ENCODE data around the gene FLYWCH1.
A peak's percentile ranks its signal among the peaks of the same experiment; 100 is the strongest.
"Not testable (repeated sequence)": the region's sequence is repeated elsewhere in the genome, so short reads cannot be mapped to it uniquely, and the experiment has no call there.

Gene FLYWCH1

DNA sequence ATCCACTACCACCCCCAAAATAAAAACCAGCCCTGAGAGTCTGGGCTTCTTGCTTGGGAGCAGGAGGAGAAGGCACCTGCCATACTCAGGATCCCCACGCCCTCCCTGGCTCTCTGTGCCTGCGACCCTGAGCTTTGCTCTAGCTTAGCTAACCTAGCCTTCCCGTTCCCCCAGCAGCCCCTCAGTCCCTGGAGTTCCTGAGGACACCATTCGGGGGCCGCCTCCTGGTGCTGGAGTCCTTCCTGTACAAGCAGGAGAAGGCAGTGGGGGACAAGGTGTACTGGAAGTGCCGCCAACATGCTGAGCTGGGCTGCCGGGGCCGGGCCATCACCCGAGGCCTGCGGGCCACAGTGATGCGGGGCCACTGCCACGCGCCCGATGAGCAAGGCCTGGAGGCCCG, 18.5 kb downstream of the FLYWCH1 start:
- Mint-ChIP-seq H3K4me1 (peaks cover 12% of the 10 kb centered on the region), H3K4me3 (no peak overlapping the region), H3K27ac (peak overlapping the region in 1 of 2 donors; percentile 76), H3K9me3 (no peaks in the 10 kb centered on the region), H3K27me3 (no peaks in the 10 kb centered on the region)
- no peak for DNase-seq
- no peak for ATAC-seq

DNA sequence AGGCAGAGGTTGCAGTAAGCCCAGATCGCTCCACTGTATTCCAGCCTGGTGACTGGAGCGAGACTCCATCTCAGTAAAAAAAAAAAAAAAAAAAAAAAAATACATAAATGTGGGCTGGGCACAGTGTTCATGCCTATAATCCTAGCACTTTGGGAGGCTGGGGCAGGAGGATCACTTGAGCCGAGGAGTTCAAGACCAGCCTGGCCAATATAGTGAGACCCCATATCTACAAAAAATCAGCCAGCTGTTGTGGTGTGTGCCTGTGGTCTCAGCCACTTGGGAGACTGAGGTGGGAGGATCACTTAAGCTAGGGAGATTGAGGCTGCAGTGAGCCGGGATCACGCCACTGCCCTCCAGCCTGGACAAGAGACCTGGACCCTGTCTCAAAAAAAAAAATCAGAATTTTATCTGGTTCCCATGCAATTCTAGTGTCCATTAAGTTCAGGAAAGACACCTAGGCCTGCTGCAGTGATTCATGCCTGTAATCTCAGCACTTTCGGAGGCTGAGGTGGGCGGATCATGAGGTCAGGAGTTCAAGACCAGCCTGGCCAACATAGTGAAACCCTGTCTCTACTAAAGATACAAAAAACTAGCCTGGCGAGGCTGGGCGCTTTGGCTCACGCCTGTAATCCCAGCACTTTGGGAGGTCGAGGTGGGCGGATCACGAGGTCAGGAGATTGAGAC, 19.6 kb downstream of the FLYWCH1 start:
- H3K9me3 Mint-ChIP-seq, H3K4me3 Mint-ChIP-seq, DNase-seq, H3K27me3 Mint-ChIP-seq, ATAC-seq: not testable (repeated sequence)
- Mint-ChIP-seq H3K4me1 (peaks cover 19% of the 10 kb centered on the region), H3K27ac (peak overlapping the region in 1 of 2 donors; percentile 54)

DNA sequence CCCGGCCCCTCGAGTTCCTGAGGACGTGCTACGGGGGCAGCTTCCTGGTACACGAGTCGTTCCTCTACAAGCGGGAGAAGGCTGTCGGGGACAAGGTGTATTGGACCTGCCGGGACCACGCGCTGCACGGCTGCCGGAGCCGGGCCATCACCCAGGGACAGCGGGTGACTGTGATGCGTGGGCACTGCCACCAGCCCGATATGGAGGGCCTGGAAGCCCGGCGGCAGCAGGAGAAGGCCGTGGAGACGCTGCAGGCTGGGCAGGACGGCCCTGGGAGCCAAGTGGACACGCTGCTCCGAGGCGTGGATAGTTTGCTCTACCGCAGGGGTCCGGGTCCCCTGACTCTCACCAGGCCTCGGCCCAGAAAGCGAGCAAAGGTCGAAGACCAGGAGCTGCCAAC, 21.4 kb downstream of the FLYWCH1 start:
- ATAC-seq (no peak), DNase-seq (no peak)
- no peak overlapping the region for H3K27ac Mint-ChIP-seq
- no peaks in the 10 kb centered on the region for H3K27me3 Mint-ChIP-seq
- H3K9me3 Mint-ChIP-seq, result no peaks in the 10 kb centered on the region
- H3K4me3 Mint-ChIP-seq, result no peak overlapping the region
- H3K4me1 Mint-ChIP-seq, result peaks cover 7% of the 10 kb centered on the region

DNA sequence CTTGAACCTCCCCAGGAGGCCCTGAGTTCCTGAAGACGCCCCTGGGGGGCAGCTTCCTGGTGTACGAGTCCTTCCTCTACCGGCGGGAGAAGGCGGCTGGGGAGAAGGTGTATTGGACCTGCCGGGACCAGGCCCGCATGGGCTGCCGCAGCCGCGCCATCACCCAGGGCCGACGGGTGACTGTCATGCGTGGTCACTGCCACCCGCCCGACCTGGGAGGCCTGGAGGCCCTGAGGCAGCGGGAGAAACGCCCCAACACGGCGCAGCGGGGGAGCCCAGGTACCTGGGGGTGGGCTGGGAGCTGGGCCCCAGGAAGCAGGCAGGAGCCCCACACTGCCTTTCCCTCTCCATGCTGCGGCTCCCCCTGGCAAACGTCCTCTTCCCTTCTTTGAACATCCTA, 22.0 kb downstream of the FLYWCH1 start:
- ATAC-seq (no peak), DNase-seq (no peak)
- Mint-ChIP-seq H3K4me3 (no peak overlapping the region), H3K27me3 (no peaks in the 10 kb centered on the region), H3K9me3 (no peaks in the 10 kb centered on the region), H3K4me1 (peaks cover 7% of the 10 kb centered on the region), H3K27ac (no peak overlapping the region)

DNA sequence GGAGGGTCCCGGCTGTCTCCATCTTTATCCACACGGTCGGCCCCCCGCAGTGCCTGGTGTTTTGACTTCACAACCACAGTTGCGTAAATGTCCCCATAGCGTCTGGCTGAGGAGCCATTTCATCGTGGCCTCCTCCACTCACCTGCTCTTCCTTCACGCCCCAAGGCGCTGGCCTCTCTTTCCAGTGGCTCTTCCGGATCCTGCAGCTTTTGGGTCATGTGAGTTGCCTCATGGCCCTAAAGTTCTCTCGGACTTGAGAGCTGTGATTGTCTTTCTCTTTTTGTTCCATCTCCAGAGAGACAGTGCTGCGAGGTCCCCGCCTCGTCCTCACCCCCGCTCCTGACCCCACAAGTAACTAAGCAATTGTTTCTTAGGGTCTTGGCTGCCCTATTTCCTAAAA, 22.7 kb downstream of the FLYWCH1 start:
- Mint-ChIP-seq H3K27ac (peak overlapping the region; percentile 24 to 72), H3K9me3 (no peaks in the 10 kb centered on the region), H3K4me1 (peaks cover 7% of the 10 kb centered on the region), H3K27me3 (no peaks in the 10 kb centered on the region), H3K4me3 (no peak overlapping the region)
- DNase-seq (no peak), ATAC-seq (no peak)

DNA sequence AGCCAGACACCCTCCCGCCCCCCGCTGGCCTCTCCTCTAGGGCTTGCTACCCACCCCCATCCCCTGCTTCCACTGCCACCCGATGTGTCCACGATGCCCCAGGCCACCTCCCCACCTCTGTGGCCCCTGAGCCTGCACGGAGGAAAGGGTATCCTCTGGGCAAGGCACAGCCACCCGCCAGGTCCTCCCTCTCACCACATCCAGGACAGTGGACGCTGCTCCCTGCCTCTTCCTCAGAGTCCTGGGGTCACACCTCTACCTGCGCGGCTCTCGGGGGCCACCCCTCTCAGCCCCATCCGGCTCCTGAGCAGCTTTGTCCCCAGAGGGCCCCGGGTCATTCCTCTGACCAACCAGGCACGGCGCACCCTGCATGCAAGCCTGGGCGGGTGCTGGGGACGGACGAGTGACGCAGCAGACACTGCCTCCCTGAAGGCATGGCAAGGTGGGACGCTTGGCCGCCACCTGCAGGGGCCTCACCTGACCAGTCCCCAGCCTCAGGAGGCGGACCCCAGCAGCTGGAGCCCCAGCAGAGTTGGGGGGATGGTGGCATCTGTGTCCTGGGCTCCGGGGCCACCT, 24.8 kb downstream of the FLYWCH1 start:
- Mint-ChIP-seq H3K9me3 (no peaks in the 10 kb centered on the region), H3K27me3 (no peaks in the 10 kb centered on the region), H3K4me1 (peaks cover 7% of the 10 kb centered on the region), H3K27ac (peak overlapping the region in 1 of 2 donors; percentile 63), H3K4me3 (no peak overlapping the region)
- DNase-seq, result no peak
- ATAC-seq, result no peak

DNA sequence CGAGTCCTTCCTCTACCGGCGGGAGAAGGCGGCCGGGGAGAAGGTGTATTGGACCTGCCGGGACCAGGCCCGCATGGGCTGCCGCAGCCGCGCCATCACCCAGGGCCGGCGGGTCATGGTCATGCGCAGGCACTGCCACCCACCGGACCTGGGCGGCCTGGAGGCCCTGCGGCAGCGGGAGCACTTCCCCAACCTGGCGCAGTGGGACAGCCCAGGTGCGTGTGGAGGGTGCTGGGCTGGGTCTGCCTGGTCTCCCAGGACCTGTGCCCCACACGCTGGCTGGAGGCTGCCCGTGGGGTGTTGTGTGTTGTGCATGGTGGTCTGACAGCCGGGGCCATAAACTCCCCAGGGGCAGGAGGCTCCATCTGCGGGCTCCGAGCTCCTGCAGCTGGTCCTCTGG, 25.4 kb downstream of the FLYWCH1 start:
- DNase-seq (no peak), ATAC-seq (no peak)
- no peak overlapping the region for H3K27ac Mint-ChIP-seq
- no peak overlapping the region for H3K4me3 Mint-ChIP-seq
- H3K9me3 Mint-ChIP-seq, result no peaks in the 10 kb centered on the region
- no peaks in the 10 kb centered on the region for H3K27me3 Mint-ChIP-seq
- H3K4me1 Mint-ChIP-seq, result peaks cover 7% of the 10 kb centered on the region

DNA sequence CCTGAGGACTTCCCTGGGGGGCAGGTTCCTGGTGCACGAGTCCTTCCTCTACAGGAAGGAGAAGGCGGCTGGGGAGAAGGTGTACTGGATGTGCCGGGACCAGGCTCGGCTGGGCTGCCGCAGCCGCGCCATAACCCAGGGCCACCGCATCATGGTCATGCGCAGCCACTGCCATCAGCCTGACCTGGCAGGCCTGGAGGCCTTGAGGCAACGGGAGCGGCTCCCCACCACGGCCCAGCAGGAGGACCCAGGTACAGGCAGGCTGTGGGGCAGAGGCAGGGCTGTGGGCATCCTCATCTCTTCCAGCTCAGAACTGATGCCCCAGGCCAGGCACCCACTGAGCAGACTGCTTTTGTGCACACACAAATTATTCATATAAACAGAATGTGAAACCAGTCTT, 26.5 kb downstream of the FLYWCH1 start:
- Mint-ChIP-seq H3K27me3 (no peaks in the 10 kb centered on the region), H3K4me1 (peaks cover 7% of the 10 kb centered on the region), H3K27ac (no peak overlapping the region), H3K9me3 (no peaks in the 10 kb centered on the region), H3K4me3 (no peak overlapping the region)
- DNase-seq (no peak), ATAC-seq (no peak)

DNA sequence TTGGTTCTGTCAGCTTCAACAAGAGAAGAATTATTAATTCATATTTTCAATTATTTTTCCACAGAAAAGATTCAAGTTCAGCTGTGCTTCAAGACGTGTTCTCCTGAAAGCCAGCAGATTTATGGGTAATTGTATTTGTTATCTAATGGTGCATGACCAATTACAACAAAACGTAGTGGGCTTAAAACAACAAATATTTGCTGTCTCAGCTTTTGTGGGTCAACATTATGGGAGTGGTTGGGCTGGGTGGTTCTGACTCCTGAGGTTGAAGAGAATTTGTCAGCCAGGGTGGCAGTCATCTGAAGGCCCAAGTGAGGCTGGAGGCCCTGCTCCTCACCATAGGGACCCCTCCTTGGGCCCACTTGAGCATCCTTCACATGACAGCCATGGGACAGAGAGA, 28.2 kb downstream of the FLYWCH1 start:
- no peak overlapping the region for H3K4me3 Mint-ChIP-seq
- no peaks in the 10 kb centered on the region for H3K27me3 Mint-ChIP-seq
- DNase-seq, result no peak
- H3K9me3 Mint-ChIP-seq, result no peaks in the 10 kb centered on the region
- ATAC-seq, result no peak
- peaks cover 7% of the 10 kb centered on the region for H3K4me1 Mint-ChIP-seq
- H3K27ac Mint-ChIP-seq, result no peak overlapping the region

DNA sequence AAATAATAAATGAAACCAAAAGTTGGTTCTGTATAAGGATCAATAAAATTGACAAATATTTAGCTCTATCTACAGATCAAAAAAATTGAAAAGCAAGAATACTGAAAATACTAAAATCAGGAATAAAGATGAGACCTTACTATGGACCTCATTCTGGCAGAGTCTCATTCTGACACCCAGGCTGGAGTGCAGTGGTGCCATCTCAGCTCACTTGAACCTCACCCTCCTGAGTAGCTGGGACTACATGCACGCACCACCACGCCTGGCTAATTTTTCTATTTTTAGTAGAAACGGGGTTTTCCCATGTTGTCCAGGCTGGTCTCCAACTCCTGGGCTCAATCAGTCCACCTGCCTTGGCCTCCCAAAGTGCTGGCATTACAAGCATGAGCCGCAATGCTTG, 30.3 kb downstream of the FLYWCH1 start:
- Mint-ChIP-seq H3K4me1 (no peaks in the 10 kb centered on the region), H3K27me3 (no peaks in the 10 kb centered on the region), H3K4me3 (no peak overlapping the region), H3K9me3 (no peaks in the 10 kb centered on the region), H3K27ac (no peak overlapping the region)
- no peak for ATAC-seq
- no peak for DNase-seq

DNA sequence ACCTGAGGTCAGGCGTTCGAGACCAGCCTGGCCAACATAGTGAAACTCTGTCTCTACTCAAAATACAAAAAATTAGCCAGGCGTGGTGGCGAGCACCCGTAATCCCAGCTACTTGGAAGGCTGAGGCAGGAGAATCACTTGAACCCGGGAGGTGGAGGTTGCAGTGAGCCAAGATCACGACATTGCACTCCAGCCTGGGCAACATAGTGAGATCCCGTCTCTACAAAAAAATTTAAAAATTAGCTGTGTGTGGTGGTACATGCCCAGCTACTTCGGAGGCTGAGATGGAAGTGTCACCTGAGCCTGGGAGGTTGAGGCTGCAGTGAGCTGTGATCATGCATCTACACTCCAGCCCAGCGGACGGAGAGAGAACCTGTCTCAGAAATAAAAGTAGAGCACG, 32.0 kb downstream of the FLYWCH1 start:
- not testable (repeated sequence) for H3K4me1 Mint-ChIP-seq, H3K4me3 Mint-ChIP-seq, H3K27ac Mint-ChIP-seq, ATAC-seq, H3K27me3 Mint-ChIP-seq, DNase-seq, H3K9me3 Mint-ChIP-seq

DNA sequence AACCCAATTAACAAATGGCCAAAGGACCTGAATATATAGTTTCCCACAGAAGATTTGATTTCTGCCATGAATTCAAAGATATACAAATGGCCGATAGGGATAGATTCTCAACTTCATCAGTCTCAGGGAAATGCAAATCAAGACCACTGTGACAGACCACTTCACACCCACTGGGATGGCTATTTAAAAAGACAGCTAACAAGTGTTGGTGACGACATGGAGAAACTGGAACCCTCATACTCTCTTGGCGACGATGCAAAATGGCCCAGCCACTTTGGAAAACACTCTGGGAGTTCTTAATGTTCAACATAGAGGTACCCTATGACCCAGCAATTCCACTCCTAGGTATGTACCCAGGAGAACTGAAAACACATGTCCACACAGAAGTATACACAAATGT, 34.9 kb downstream of the FLYWCH1 start:
- DNase-seq (no peak), ATAC-seq (no peak)
- Mint-ChIP-seq H3K27ac (no peak overlapping the region), H3K4me3 (no peak overlapping the region), H3K9me3 (no peaks in the 10 kb centered on the region), H3K27me3 (no peaks in the 10 kb centered on the region), H3K4me1 (peaks cover 4% of the 10 kb centered on the region)

DNA sequence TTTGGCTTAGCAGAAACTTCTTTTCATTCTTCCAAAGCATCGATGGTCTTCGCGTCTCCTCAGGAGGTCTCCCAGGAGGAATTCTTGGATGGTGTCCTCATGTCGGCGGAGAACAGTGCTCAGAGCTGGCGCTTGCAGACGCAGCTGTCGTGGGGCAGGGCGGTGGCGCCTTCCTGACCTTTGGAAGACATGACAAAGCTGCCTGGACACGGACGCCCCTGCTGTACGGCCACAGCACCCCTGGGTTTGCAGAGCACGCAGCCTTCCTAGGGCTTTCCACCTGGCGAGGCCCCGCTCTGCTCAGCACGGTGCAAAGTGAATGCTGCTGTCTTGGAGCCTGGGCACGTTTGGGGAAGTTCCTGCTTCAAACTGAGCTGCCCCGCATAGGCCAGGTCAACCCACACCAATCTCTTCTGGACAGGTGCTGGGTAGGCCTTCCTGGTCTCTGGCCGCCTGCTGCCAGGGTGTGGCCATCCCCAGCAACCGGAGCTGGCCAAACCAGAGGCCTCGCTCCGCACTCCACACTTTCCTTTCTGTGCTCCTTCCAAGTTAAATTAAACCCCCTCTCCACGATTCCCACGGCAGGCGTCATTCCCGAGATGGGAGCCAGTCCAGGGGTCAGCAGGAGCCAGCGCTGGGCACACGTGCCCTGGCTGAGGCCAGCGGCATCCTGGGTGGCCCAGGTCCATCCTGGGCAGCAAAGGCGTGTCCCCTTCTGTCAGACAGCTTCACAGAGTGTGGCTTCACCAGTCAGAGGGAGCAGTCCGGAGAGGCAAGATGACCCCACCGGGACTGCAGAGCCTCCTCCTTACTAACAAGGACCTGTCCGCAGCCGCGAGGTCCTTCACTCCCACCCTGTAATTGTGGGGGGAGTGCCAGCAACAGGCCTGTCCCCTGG, 37.3 kb downstream of the FLYWCH1 start:
- Mint-ChIP-seq H3K4me1 (peaks cover 4% of the 10 kb centered on the region), H3K4me3 (no peak overlapping the region), H3K27me3 (no peaks in the 10 kb centered on the region), H3K9me3 (no peaks in the 10 kb centered on the region), H3K27ac (no peak overlapping the region)
- DNase-seq (no peak), ATAC-seq (peak; percentile 42)

DNA sequence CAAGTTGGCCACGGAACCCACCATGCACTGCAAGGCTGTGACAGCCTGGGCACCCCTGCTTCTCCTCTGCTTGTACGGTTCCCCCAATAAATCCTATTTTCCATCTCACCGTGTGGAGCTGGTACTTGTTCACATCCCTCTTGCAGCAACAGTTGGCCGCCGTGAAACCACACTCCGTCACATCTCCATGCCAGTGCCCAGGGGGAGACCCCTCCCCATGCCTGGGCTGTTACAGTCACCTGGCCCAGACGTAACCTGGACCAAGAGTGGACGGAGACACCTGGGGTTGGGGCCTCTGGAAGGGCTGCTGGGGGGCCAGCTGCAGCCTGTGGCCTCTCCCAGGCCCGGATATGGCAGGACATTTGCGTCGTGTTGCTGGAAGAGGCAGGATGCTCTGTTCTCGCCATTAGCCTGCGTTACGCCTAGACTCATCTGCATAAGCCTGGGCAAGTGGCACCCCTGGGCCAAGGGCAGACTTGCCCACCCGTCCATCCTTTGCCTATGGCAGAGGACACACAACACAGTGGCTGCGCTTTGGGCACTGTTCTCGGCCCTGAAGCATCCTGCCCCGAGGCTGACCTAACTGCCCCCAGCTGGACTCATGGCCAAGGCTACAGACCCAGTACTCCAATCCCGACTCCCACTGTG, 38.1 kb downstream of the FLYWCH1 start:
- ATAC-seq (no peak), DNase-seq (no peak)
- Mint-ChIP-seq H3K4me3 (no peak overlapping the region), H3K27me3 (no peaks in the 10 kb centered on the region), H3K9me3 (no peaks in the 10 kb centered on the region), H3K4me1 (peaks cover 4% of the 10 kb centered on the region), H3K27ac (no peak overlapping the region)

DNA sequence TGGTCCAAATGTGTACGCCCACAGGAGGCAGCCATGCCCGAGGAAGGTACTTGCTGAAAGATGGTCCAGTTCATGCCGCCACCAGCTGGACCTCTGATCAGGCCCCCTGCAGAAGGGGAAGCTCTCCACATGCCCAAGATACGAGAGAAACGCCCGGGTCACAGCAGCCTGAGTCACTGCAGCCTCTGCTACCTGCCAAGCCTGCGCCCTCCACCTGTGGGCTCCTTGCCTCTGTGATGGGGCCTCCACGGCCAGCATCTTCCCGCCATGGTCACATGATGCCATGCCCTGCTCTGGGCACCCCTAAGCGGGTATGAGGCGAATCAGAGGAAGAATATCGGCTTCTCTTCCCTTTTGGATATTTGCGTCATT, 38.6 kb downstream of the FLYWCH1 start:
- no peak for ATAC-seq

DNA sequence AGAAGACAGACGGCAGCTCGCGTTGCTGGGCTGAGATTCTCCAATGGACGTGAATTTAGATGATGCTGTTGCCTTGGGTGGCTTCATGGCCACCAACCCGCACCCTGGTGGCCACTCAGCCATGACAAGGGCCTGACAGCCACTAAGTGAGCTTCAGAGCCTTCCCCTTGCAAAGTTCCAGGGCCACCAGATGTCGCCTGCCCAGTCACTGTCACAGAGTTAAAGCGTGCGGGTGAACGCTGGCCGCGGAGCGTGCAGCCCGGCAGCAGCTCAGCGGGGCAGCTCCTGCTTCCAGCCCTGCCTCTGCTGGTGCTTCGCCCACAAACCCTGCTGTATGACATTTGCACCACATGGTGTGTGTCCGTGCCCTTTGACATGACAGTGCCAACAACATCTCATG, 39.0 kb downstream of the FLYWCH1 start:
- DNase-seq (no peak), ATAC-seq (no peak)
- Mint-ChIP-seq H3K4me1 (peaks cover 5% of the 10 kb centered on the region), H3K9me3 (no peaks in the 10 kb centered on the region), H3K4me3 (no peak overlapping the region), H3K27ac (no peak overlapping the region), H3K27me3 (peaks cover 2% of the 10 kb centered on the region)

More for the DNA sequence above, 38.6 kb downstream of the FLYWCH1 start:
- DNase-seq, result no peak
- H3K9me3 Mint-ChIP-seq, result no peaks in the 10 kb centered on the region
- no peaks in the 10 kb centered on the region for H3K27me3 Mint-ChIP-seq
- H3K4me1 Mint-ChIP-seq, result peaks cover 4% of the 10 kb centered on the region
- H3K27ac Mint-ChIP-seq, result no peak overlapping the region
- no peak overlapping the region for H3K4me3 Mint-ChIP-seq

Measured in stimulated activated naive CD8-positive, alpha-beta T cell treated with anti-CD3 and anti-CD28 coated beads, Interleukin-15, amount 100 ng/mL, for 72 hours (primary cell).